CD8-positive, alpha-beta memory T cell (primary cell): ENCODE measurements around the gene DNAH3. TPM values are rescaled to one million over a fixed set of nuclear protein-coding genes. Genes with fewer than 3 reads are reported as not detected.
"Not testable (repeated sequence)": the region's sequence is repeated elsewhere in the genome, so short reads cannot be mapped to it uniquely, and the experiment has no call there.

Source experiments
- CTCF ChIA-PET: fragments of 350-600 bp; sonication (Branson Sonifier 250); formaldehyde crosslinking; loops from one replicate; lab custom pipeline; 2021; ENCODE audit warnings: antibody characterized with exemption; lab: Charles Lee
- POLR2A ChIA-PET: fragments of 350-600 bp; sonication (Branson Sonifier 250); formaldehyde crosslinking; loops from one replicate; lab custom pipeline; 2021; ENCODE audit warnings: antibody characterized with exemption; lab: Charles Lee
- DNase-seq, 5 donors: peaks; one replicate each; pipeline versions ENCODE4 v3.0.0 to v3.0.0-alpha.2; 2020 to 2022; ENCODE audit warnings: mixed read lengths in 1 of 5
- H3K27ac ChIP-seq: one replicate; pipeline ENCODE4 v1.7.0; 2013; ENCODE audit warnings: low read depth, mild to moderate bottlenecking, low read length, moderate library complexity
- H3K27me3 ChIP-seq: 2 replicates; pipeline ENCODE4 v1.7.0; 2013; ENCODE audit warnings: low read length, mild to moderate bottlenecking; ENCODE audit not compliant: insufficient read depth, poor library complexity, severe bottlenecking
- H3K36me3 ChIP-seq: 2 replicates; pipeline ENCODE4 v1.7.0; 2013; ENCODE audit warnings: mild to moderate bottlenecking, low read length, moderate library complexity; ENCODE audit not compliant: insufficient read depth
- H3K4me1 ChIP-seq: 2 replicates; pipeline ENCODE4 v1.7.0; 2013; ENCODE audit warnings: mild to moderate bottlenecking, low read length, moderate library complexity; ENCODE audit not compliant: insufficient read depth
- H3K4me3 ChIP-seq: 2 replicates; pipeline ENCODE4 v1.7.0; 2013; ENCODE audit warnings: mild to moderate bottlenecking, low read length
- H3K9me3 ChIP-seq: 2 replicates; pipeline ENCODE4 v1.7.0; 2013; ENCODE audit warnings: mild to moderate bottlenecking, low read length
- H3K27ac Mint-ChIP-seq, 8 donors: one replicate each; pipeline ENCODE4 v1.8.0; 2020 to 2021; ENCODE audit warnings: mixed read lengths in 8 of 8, mild to moderate bottlenecking in 6 of 8, inconsistent platforms in 3 of 8, moderate library complexity in 3 of 8
- H3K27me3 Mint-ChIP-seq, 2 donors: one replicate each; pipeline ENCODE4 v1.8.0; 2020 to 2021; ENCODE audit warnings: mixed read lengths in 2 of 2, mild to moderate bottlenecking in 1 of 2, moderate library complexity in 1 of 2
- H3K36me3 Mint-ChIP-seq, 3 donors: one replicate each; pipeline ENCODE4 v1.8.0; 2020 to 2021; ENCODE audit warnings: mixed read lengths in 3 of 3, inconsistent platforms in 1 of 3, mild to moderate bottlenecking in 1 of 3
- H3K4me1 Mint-ChIP-seq, 3 donors: one replicate each; pipeline ENCODE4 v1.8.0; 2020 to 2021; ENCODE audit warnings: mixed read lengths in 3 of 3, inconsistent platforms in 1 of 3, mild to moderate bottlenecking in 1 of 3
- H3K4me3 Mint-ChIP-seq, 7 donors: one replicate each; pipeline ENCODE4 v1.8.0; 2020 to 2021; ENCODE audit warnings: mixed read lengths in 7 of 7, mild to moderate bottlenecking in 6 of 7, moderate library complexity in 4 of 7, inconsistent platforms in 2 of 7
- H3K9me3 Mint-ChIP-seq, 5 donors: one replicate each; pipeline ENCODE4 v1.8.0; 2020 to 2022; ENCODE audit warnings: mixed read lengths in 5 of 5, mild to moderate bottlenecking in 3 of 5, moderate library complexity in 2 of 5, inconsistent platforms in 1 of 5
- polyA plus RNA-seq: library from polyadenylated mRNA; unstranded; fragments of 300-500 nt; fragmentation: Illumina TruSeq; gene quantifications from one replicate; pipeline ENCODE4 v1.2.3, GENCODE V29; 2021
- total RNA-seq, 2 experiments: library from RNA; stranded (reverse); gene quantifications; one replicate each; pipeline ENCODE4 v1.2.3, GENCODE V29; 2021

Gene DNAH3
- total and polyA plus RNA-seq, 3 experiments from 2014 or later, result not detected

DNA sequence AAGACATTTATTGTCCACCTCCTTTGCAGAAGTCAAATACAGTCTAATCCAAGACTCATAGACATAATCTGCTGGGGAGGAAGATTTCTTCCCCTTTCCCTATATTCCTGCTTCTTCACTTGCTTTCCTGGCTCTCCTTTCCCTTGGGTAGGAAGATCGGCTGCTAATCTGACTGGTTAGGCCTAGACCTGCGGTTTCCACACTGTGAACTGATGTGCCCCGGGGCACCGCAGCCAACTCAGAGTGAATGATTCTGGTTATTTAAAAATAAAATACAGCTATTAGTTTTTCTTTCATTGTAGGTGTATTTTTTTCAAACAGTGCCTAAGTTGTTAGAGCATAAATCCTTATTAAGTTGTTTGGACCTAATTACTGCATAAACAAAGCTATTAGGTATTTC lies 78.9 kb downstream of the DNAH3 start:
- H3K36me3 ChIP-seq, result no peaks in the 10 kb centered on the region
- Mint-ChIP-seq H3K27ac (no peak overlapping the region), H3K4me1 (no peaks in the 10 kb centered on the region), H3K9me3 (peaks cover 0 to 4% (median 0%) of the 10 kb centered on the region in 5 donors), H3K27me3 (peaks cover 1 to 11% of the 10 kb centered on the region in 2 donors), H3K36me3 (no peaks in the 10 kb centered on the region), H3K4me3 (no peak overlapping the region)
- no peak overlapping the region for H3K27ac ChIP-seq
- H3K9me3 ChIP-seq, result no peaks in the 10 kb centered on the region
- CTCF ChIA-PET, result no interaction called here
- no peak overlapping the region for H3K4me3 ChIP-seq
- POLR2A ChIA-PET, result no interaction called here
- H3K27me3 ChIP-seq, result no peaks in the 10 kb centered on the region
- no peak for DNase-seq
- no peaks in the 10 kb centered on the region for H3K4me1 ChIP-seq

- H3K4me1 Mint-ChIP-seq, result no peaks in the 10 kb centered on the region
- H3K27ac Mint-ChIP-seq, result no peak overlapping the region
- Histone ChIP-seq H3K9me3 (no peaks in the 10 kb centered on the region), H3K4me3 (no peak overlapping the region), H3K27ac (no peak overlapping the region), H3K27me3 (no peaks in the 10 kb centered on the region), H3K4me1 (no peaks in the 10 kb centered on the region), H3K36me3 (no peaks in the 10 kb centered on the region)
- peaks cover 0 to 4% (median 0%) of the 10 kb centered on the region in 5 donors for H3K9me3 Mint-ChIP-seq
- no peak for DNase-seq
- CTCF ChIA-PET, result no interaction called here
- peaks cover 1 to 11% of the 10 kb centered on the region in 2 donors for H3K27me3 Mint-ChIP-seq
- H3K4me3 Mint-ChIP-seq, result no peak overlapping the region
- H3K36me3 Mint-ChIP-seq, result no peaks in the 10 kb centered on the region
- POLR2A ChIA-PET, result interaction anchor here (0.5 kb wide), 1 partner anchor 242 kb away, joined by 3 read pairs; no protein-coding TSS in a partner anchor
These were observed 80.1 kb downstream of the DNAH3 start for GRCh38 chr16:21070564-21070963.

GRCh38 chr16:21069986-21070385 lies 80.7 kb downstream of the DNAH3 start:
- H3K9me3 ChIP-seq, result no peaks in the 10 kb centered on the region
- peaks cover 1 to 8% of the 10 kb centered on the region in 2 donors for H3K27me3 Mint-ChIP-seq
- no peak overlapping the region for H3K4me3 Mint-ChIP-seq
- no peak overlapping the region for H3K4me3 ChIP-seq
- ChIA-PET CTCF (no interaction called here), POLR2A (no interaction called here)
- no peaks in the 10 kb centered on the region for H3K27me3 ChIP-seq
- H3K27ac ChIP-seq, result no peak overlapping the region
- DNase-seq, result no peak
- H3K36me3 ChIP-seq, result no peaks in the 10 kb centered on the region
- no peaks in the 10 kb centered on the region for H3K4me1 Mint-ChIP-seq
- H3K27ac Mint-ChIP-seq, result no peak overlapping the region
- peaks cover 0 to 4% (median 0%) of the 10 kb centered on the region in 5 donors for H3K9me3 Mint-ChIP-seq
- H3K36me3 Mint-ChIP-seq, result no peaks in the 10 kb centered on the region
- H3K4me1 ChIP-seq, result no peaks in the 10 kb centered on the region

DNA sequence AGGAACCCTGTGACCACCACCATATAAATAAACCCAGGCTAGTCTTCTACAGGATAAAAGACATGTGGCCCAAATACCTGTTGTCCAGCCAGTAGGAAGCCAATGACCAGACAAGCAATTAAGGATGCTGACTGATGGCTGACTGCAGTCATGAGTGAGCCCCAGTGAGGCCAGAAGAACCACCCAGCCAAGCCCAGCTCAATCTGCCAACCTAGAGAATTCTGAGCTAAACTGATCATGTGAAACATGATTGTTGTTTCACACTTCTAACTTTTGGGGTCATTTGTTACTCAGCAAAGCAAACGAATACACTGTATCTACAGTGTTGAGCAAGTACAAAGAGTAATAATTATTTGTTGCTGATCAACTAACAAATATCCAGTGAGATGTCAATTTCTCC lies 86.4 kb downstream of the DNAH3 start:
- no peak overlapping the region for H3K4me3 Mint-ChIP-seq
- H3K27ac ChIP-seq, result no peak overlapping the region
- peaks cover 0 to 4% (median 0%) of the 10 kb centered on the region in 5 donors for H3K9me3 Mint-ChIP-seq
- no peak for DNase-seq
- H3K4me1 Mint-ChIP-seq, result no peaks in the 10 kb centered on the region
- H3K27ac Mint-ChIP-seq, result no peak overlapping the region
- no peaks in the 10 kb centered on the region for H3K27me3 ChIP-seq
- H3K4me1 ChIP-seq, result no peaks in the 10 kb centered on the region
- H3K4me3 ChIP-seq, result no peak overlapping the region
- no peaks in the 10 kb centered on the region for H3K36me3 Mint-ChIP-seq
- H3K27me3 Mint-ChIP-seq, result peaks cover 0 to 12% of the 10 kb centered on the region in 2 donors
- no peaks in the 10 kb centered on the region for H3K36me3 ChIP-seq
- H3K9me3 ChIP-seq, result no peaks in the 10 kb centered on the region
- CTCF ChIA-PET, result no interaction called here
- POLR2A ChIA-PET, result no interaction called here

GRCh38 chr16:21063314-21063713 lies 87.3 kb downstream of the DNAH3 start:
- POLR2A ChIA-PET, result not testable (repeated sequence)

DNA sequence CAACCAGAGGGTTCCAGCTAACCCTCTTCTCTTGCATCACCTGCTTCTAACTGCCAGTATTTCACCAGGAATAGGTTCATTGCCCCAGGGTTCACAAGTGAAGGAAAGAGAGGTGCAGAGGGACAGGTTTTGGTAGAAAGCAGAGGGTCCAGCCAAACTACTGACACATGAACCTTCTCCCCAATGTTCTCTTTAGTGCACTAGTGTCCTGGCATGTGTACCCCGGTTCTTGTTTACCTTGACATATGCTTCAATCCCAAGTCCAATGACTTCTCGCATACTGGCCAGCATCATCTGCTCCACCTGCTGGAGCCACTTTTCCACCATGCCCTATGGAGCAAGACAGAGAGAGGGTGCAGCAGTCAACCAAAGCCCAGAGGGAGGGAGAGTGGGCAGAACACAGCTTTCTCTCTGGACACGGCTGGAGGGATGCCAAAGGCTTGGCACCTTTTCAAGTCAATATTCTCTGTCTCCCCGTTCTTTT lies 90.6 kb downstream of the DNAH3 start:
- POLR2A ChIA-PET, result no interaction called here
- no peak overlapping the region for H3K27ac Mint-ChIP-seq
- H3K4me3 Mint-ChIP-seq, result no peak overlapping the region
- peaks cover 0 to 2% (median 0%) of the 10 kb centered on the region in 5 donors for H3K9me3 Mint-ChIP-seq
- H3K9me3 ChIP-seq, result no peaks in the 10 kb centered on the region
- no peaks in the 10 kb centered on the region for H3K36me3 Mint-ChIP-seq
- H3K36me3 ChIP-seq, result no peaks in the 10 kb centered on the region
- H3K27me3 Mint-ChIP-seq, result peaks cover 3 to 22% of the 10 kb centered on the region in 2 donors
- H3K4me1 ChIP-seq, result no peaks in the 10 kb centered on the region
- H3K4me1 Mint-ChIP-seq, result no peaks in the 10 kb centered on the region
- CTCF ChIA-PET, result no interaction called here
- H3K27ac ChIP-seq, result no peak overlapping the region
- H3K27me3 ChIP-seq, result peaks cover 5% of the 10 kb centered on the region
- no peak overlapping the region for H3K4me3 ChIP-seq
- DNase-seq, result no peak

More at GRCh38 chr16:21063314-21063713, 87.3 kb downstream of the DNAH3 start:
- DNase-seq, H3K4me1 ChIP-seq, H3K27ac Mint-ChIP-seq, H3K27ac ChIP-seq, H3K9me3 ChIP-seq, H3K4me1 Mint-ChIP-seq, CTCF ChIA-PET, H3K36me3 ChIP-seq, H3K27me3 ChIP-seq, H3K4me3 ChIP-seq, H3K4me3 Mint-ChIP-seq, H3K9me3 Mint-ChIP-seq, H3K36me3 Mint-ChIP-seq: not testable (repeated sequence)
- peaks cover 0 to 11% of the 10 kb centered on the region in 2 donors for H3K27me3 Mint-ChIP-seq

GRCh38 chr16:21057875-21058274 lies 92.8 kb downstream of the DNAH3 start:
- Mint-ChIP-seq H3K9me3 (no peaks in the 10 kb centered on the region), H3K27ac (no peak overlapping the region), H3K4me1 (no peaks in the 10 kb centered on the region), H3K36me3 (no peaks in the 10 kb centered on the region), H3K4me3 (no peak overlapping the region), H3K27me3 (peaks cover 10 to 37% of the 10 kb centered on the region in 2 donors)
- H3K4me1 ChIP-seq, result no peaks in the 10 kb centered on the region
- no peaks in the 10 kb centered on the region for H3K9me3 ChIP-seq
- CTCF ChIA-PET, result no interaction called here
- DNase-seq, result no peak
- no peaks in the 10 kb centered on the region for H3K36me3 ChIP-seq
- POLR2A ChIA-PET, result no interaction called here
- peaks cover 5% of the 10 kb centered on the region for H3K27me3 ChIP-seq
- no peak overlapping the region for H3K4me3 ChIP-seq
- H3K27ac ChIP-seq, result no peak overlapping the region

DNA sequence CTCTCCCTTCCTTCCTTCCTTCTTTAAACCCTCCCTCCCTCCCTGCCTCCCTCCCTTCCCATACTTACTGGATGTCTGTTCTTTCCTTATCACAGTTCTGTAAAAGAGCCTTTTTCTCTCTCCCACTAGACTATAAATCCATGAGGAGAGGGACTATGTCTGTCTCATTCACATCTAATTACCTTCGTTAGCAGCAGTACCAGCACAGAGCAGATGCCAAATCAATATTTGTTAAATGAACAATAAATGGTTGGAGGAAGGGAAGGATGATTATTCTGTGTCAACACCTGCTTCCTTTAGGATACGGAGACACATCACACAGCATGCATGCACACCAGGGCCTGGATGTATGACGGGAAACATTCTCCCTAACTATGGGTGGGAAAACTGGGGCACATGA lies 94.2 kb downstream of the DNAH3 start:
- H3K9me3 Mint-ChIP-seq, result no peaks in the 10 kb centered on the region
- H3K36me3 Mint-ChIP-seq, result no peaks in the 10 kb centered on the region
- no peak overlapping the region for H3K4me3 Mint-ChIP-seq
- POLR2A ChIA-PET, result no interaction called here
- H3K9me3 ChIP-seq, result no peaks in the 10 kb centered on the region
- H3K27ac ChIP-seq, result no peak overlapping the region
- H3K27ac Mint-ChIP-seq, result no peak overlapping the region
- H3K4me1 Mint-ChIP-seq, result no peaks in the 10 kb centered on the region
- CTCF ChIA-PET, result no interaction called here
- peaks cover 5% of the 10 kb centered on the region for H3K27me3 ChIP-seq
- H3K27me3 Mint-ChIP-seq, result peaks cover 15 to 48% of the 10 kb centered on the region in 2 donors
- no peak overlapping the region for H3K4me3 ChIP-seq
- no peak for DNase-seq
- no peaks in the 10 kb centered on the region for H3K4me1 ChIP-seq
- no peaks in the 10 kb centered on the region for H3K36me3 ChIP-seq
